HFF-Myc (cell line): ENCODE results near the gene UMAD1.

Source experiments
- DNase-seq: peaks from one replicate; pipeline ENCODE4 v3.0.0-alpha.2; 2011; ENCODE audit warnings: low read depth; ENCODE audit errors: extremely low read depth
- H3K4me3 ChIP-seq: replicated peaks from 2 replicates; pipeline ENCODE4 v1.5.1; 2011; ENCODE audit warnings: low read depth, mild to moderate bottlenecking, control low read depth, low read length
- CTCF ChIP-seq: IDR thresholded peaks from 2 replicates; pipeline ENCODE4 v1.5.1; 2012; ENCODE audit warnings: mild to moderate bottlenecking, low read depth, low read length, control low read depth; ENCODE audit errors: missing control alignments

Gene UMAD1

DNA sequence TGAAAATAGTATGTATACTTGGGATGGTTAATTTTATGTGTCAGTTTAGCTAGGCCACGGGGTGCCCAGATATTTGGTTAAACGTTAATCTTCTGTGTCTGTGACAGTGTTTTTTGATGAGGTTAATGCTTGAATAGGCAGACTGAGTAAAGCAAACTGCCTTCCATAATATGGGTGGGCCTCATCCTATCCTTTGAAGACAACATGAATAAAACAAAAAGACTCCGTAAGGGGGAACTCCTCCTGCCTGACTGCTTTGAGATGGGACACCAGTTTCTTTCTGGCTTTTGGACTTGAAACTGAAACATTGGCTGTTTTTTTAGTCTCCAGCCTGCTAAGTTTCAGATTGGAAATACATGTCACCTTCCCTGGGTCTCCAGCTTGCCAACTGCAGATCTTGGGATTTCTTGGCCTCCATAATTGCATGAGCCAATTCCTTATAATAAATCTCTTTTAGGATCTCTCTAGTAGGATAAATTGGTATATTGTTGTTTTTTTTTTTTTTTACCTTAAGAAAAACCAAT is 268.1 kb downstream of the UMAD1 start:
- no peak for TF ChIP-seq CTCF
- H3K4me3 ChIP-seq: no peak overlapping the region
- no peak for DNase-seq

GRCh38 chr7:7909376-7909775 is 268.8 kb downstream of the UMAD1 start:
- no peak for DNase-seq
- no peak for TF ChIP-seq CTCF
- no peak overlapping the region for H3K4me3 ChIP-seq

GRCh38 chr7:7911369-7912123 is 271.0 kb downstream of the UMAD1 start:
- DNase-seq: peak; percentile 9
- no peak for TF ChIP-seq CTCF
- no peak overlapping the region for H3K4me3 ChIP-seq

DNA sequence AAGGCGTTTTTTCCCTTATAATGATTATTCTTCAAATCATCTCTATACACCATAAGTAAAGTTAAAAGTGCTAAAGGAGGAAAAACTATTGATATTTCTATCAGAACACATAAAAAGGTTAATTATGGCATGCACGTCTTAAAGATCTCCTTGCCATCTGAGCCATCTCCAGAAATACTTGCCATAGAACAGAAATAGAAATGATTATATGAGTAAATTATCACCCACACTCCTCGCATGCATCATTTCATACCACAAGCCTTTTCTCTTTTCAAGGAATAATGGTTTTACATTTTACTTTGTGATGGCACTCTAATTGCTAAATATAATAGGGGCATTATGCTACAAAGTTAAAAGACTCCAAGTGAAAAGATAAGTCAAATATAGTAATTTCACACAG is 272.4 kb downstream of the UMAD1 start:
- DNase-seq: no peak
- TF ChIP-seq CTCF: no peak
- H3K4me3 ChIP-seq: no peak overlapping the region

- no peak overlapping the region for H3K4me3 ChIP-seq
- peak; percentile 7 for DNase-seq
- no peak for TF ChIP-seq CTCF
Measured at GRCh38 chr7:7913504-7913903, 273.0 kb downstream of the UMAD1 start.

GRCh38 chr7:7914547-7914946 is 274.0 kb downstream of the UMAD1 start:
- TF ChIP-seq CTCF: no peak
- DNase-seq: no peak
- no peak overlapping the region for H3K4me3 ChIP-seq
